K562 (cell line): ENCODE results near the gene CHCHD6. TPM values are rescaled to one million over a fixed set of nuclear protein-coding genes. Genes with fewer than 3 reads are reported as not detected.

Experiments used
- ATAC-seq: fragments of 200-7000 bp; cut with Tn5 transposase; 3 replicates; pipeline ENCODE4 v1.9.1; 2020; ENCODE audit warnings: moderate library complexity
- BruUV-seq: library from RNA; stranded (reverse); fragments of 400-500 nt; replicated peaks from 2 replicates; lab custom pipeline; 2021; lab: Mats Ljungman, UMichigan
- CTCF ChIA-PET: fragments of 300-600 bp; formaldehyde crosslinking; extraction: SDS; loops from one replicate; lab custom pipeline; 2021; ENCODE audit warnings: low intra/inter-chr PET ratio; lab: Yijun Ruan, JAX
- POLR2A ChIA-PET: fragments of 300-600, 350-650 bp; sonication (Branson Sonifier 250); formaldehyde crosslinking; extraction: SDS; loops from one replicate; lab custom pipeline; 2021; ENCODE audit warnings: antibody characterized with exemption, inconsistent platforms; lab: Yijun Ruan, JAX
- DNase-seq, 4 experiments: peaks; one replicate each; pipeline versions ENCODE4 v3.0.0 to v3.0.0-alpha.2; 2011 to 2018; ENCODE audit warnings: low spot score in 3 of 4, mixed read lengths in 3 of 4; ENCODE audit errors: extremely low read depth in 1 of 4
- FAIRE-seq: peaks from 2 replicates; lab custom pipeline; 2011; peaks lifted over from hg19 to GRCh38; lab: Jason Lieb, UNC
- H2AFZ ChIP-seq: 2 replicates; pipeline ENCODE4 v1.6.0; 2011; ENCODE audit warnings: low read depth, low read length, control low read depth, inconsistent platforms
- H3K27ac ChIP-seq: fragments of 200-600 bp; 3 replicates; pipeline ENCODE4 v1.8.0; 2011; ENCODE audit warnings: low read depth, mild to moderate bottlenecking, control low read depth, inconsistent platforms, low read length, moderate library complexity, mixed read lengths; ENCODE audit errors: extremely low read depth
- H3K27me3 ChIP-seq, 2 experiments: fragments of 300-600 bp in 1 of 2; 2 replicates in 1 of 2; 3 replicates in 1 of 2; pipeline versions ENCODE4 v1.6.0 to v1.8.0; 2011; ENCODE audit warnings: inconsistent platforms in 2 of 2, low read length in 2 of 2, mild to moderate bottlenecking in 1 of 2, mixed read lengths in 1 of 2, moderate library complexity in 1 of 2; ENCODE audit not compliant: control insufficient read depth in 2 of 2, insufficient read depth in 2 of 2
- H3K36me3 ChIP-seq: fragments of 300-600 bp; 3 replicates; pipeline ENCODE4 v1.8.0; 2011; ENCODE audit warnings: mild to moderate bottlenecking, low read length, inconsistent platforms; ENCODE audit not compliant: control insufficient read depth, insufficient read depth
- H3K4me1 ChIP-seq, 2 experiments: fragments of 200-600 bp in 1 of 2; replicated peaks in 1 of 2; 2 replicates in 1 of 2; 3 replicates in 1 of 2; pipeline versions ENCODE4 v1.5.1 to v1.8.0; 2011; ENCODE audit warnings: inconsistent platforms in 2 of 2, low read length in 2 of 2, mild to moderate bottlenecking in 1 of 2, mixed read lengths in 1 of 2, moderate library complexity in 1 of 2; ENCODE audit not compliant: control insufficient read depth in 2 of 2, insufficient read depth in 2 of 2
- H3K4me2 ChIP-seq: 2 replicates; pipeline ENCODE4 v1.6.1; 2011; ENCODE audit warnings: low read length, control low read depth, inconsistent platforms, mixed read lengths; ENCODE audit not compliant: insufficient read depth
- H3K4me3 ChIP-seq: fragments of 200-600 bp; sonication (generic), shearing (Covaris generic); 2 replicates; pipeline ENCODE4 v1.5.1; 2016; ENCODE audit warnings: control low read depth, inconsistent platforms
- H3K79me2 ChIP-seq: fragments of 200-600 bp; 3 replicates; pipeline ENCODE4 v1.8.0; 2011; ENCODE audit warnings: low read length, inconsistent platforms; ENCODE audit not compliant: control insufficient read depth, insufficient read depth
- H3K9ac ChIP-seq, 2 experiments: 2 replicates each; pipeline versions ENCODE4 v1.6.0 to v1.6.1; 2011; ENCODE audit warnings: low read depth in 2 of 2, low read length in 2 of 2, control low read depth in 1 of 2, inconsistent platforms in 1 of 2, mild to moderate bottlenecking in 1 of 2, mixed read lengths in 1 of 2; ENCODE audit not compliant: insufficient read depth in 1 of 2
- H3K9me1 ChIP-seq: one replicate; pipeline ENCODE4 v1.6.0; 2011; ENCODE audit warnings: inconsistent platforms, mild to moderate bottlenecking, low read length, moderate library complexity; ENCODE audit not compliant: control insufficient read depth, insufficient read depth
- H3K9me3 ChIP-seq: replicated peaks from 2 replicates; pipeline ENCODE4 v1.5.1; 2011; ENCODE audit warnings: low read depth, low read length, inconsistent platforms; ENCODE audit not compliant: control insufficient read depth, insufficient read depth
- H4K20me1 ChIP-seq: replicated peaks from 2 replicates; pipeline ENCODE4 v1.6.1; 2011; ENCODE audit warnings: low read length, inconsistent platforms, mixed read lengths; ENCODE audit not compliant: control insufficient read depth, insufficient read depth
- ASH1L ChIP-seq: fragments of 450-650 bp; IDR thresholded peaks from 2 replicates; pipeline ENCODE4 v1.6.1; 2018; ENCODE audit warnings: borderline replicate concordance, mild to moderate bottlenecking, low read depth; ENCODE audit not compliant: partially characterized antibody
- CHAMP1 ChIP-seq: fragments of 450-650 bp; IDR thresholded peaks from 2 replicates; pipeline ENCODE4 v1.6.1; 2016; ENCODE audit warnings: mild to moderate bottlenecking
- CXXC5 ChIP-seq: fragments of 250-450 bp; sonication (Bioruptor Pico); IDR thresholded peaks from 2 replicates; pipeline ENCODE4 v1.8.0; 2022; ENCODE audit warnings: inconsistent platforms, mild to moderate bottlenecking, moderate library complexity
- E2F8 ChIP-seq: fragments of 450-650 bp; IDR thresholded peaks from 2 replicates; pipeline ENCODE4 v1.7.1; 2018; ENCODE audit warnings: mild to moderate bottlenecking, low read depth; ENCODE audit not compliant: partially characterized antibody
- EHMT2 ChIP-seq: fragments of 450-650 bp; IDR thresholded peaks from 2 replicates; pipeline ENCODE4 v1.6.1; 2018; ENCODE audit warnings: antibody characterized with exemption
- EP400 ChIP-seq: fragments of 450-650 bp; IDR thresholded peaks from 2 replicates; pipeline ENCODE4 v1.6.1; 2017; ENCODE audit warnings: antibody characterized with exemption, mild to moderate bottlenecking, moderate library complexity
- HEY1 ChIP-seq: fragments of 250-450 bp; sonication (Bioruptor Pico); IDR thresholded peaks from 2 replicates; pipeline ENCODE4 v1.5.0; 2020; ENCODE audit warnings: mild to moderate bottlenecking, moderate library complexity, borderline replicate concordance
- HNRNPUL1 ChIP-seq: fragments of 200-400 bp; formaldehyde crosslinking; IDR thresholded peaks from 2 replicates; pipeline ENCODE4 v1.6.1; 2017; ENCODE audit warnings: low read length
- NUFIP1 ChIP-seq: fragments of 450-650 bp; IDR thresholded peaks from 2 replicates; pipeline ENCODE4 v1.6.1; 2018; ENCODE audit not compliant: partially characterized antibody
- POLR2AphosphoS5 ChIP-seq: IDR thresholded peaks from 2 replicates; pipeline ENCODE4 v1.6.1; 2011; ENCODE audit warnings: mild to moderate bottlenecking, low read depth, low read length, moderate library complexity; ENCODE audit not compliant: control insufficient read depth, insufficient read depth
- SMARCA4 ChIP-seq: fragments of 450-650 bp; IDR thresholded peaks from 2 replicates; pipeline ENCODE4 v1.6.1; 2016
- SREBF2 ChIP-seq: sonication (generic); formaldehyde crosslinking; IDR thresholded peaks from 2 replicates; pipeline ENCODE4 v1.4.0; 2020; ENCODE audit warnings: mild to moderate bottlenecking, missing genetic modification reagents
- THAP7 ChIP-seq: fragments of 250-450 bp; sonication (Bioruptor Pico); IDR thresholded peaks from 2 replicates; pipeline ENCODE4 v1.5.0; 2021
- U2AF2 ChIP-seq: fragments of 200-400 bp; formaldehyde crosslinking; optimal IDR thresholded peaks from 2 replicates; pipeline ENCODE3; 2017; ENCODE audit warnings: low read depth, mild to moderate bottlenecking, low read length
- ZFP1 ChIP-seq: fragments of 450-650 bp; formaldehyde crosslinking; IDR thresholded peaks from 2 replicates; pipeline ENCODE4 v1.4.0; 2020; ENCODE audit warnings: mild to moderate bottlenecking, mixed read lengths
- ZNF75A ChIP-seq: fragments of 450-650 bp; formaldehyde crosslinking; IDR thresholded peaks from 2 replicates; pipeline ENCODE4 v1.4.0; 2020; ENCODE audit warnings: mild to moderate bottlenecking
- ZNF778 ChIP-seq: fragments of 450-650 bp; formaldehyde crosslinking; IDR thresholded peaks from 2 replicates; pipeline ENCODE4 v1.4.0; 2020; ENCODE audit warnings: mild to moderate bottlenecking, moderate library complexity
- WGBS: fragments of 100-300 bp; shearing (Covaris generic); methylation state at CpG from one replicate; pipeline ENCODE4 v1.1.6; 2016; ENCODE audit warnings: low coverage, mixed read lengths; ENCODE audit not compliant: insufficient coverage; ENCODE audit errors: missing lambda C conversion rate; 5-methylcytosine and 5-hydroxymethylcytosine counted together
- in situ Hi-C: fragments of 300-500 bp; cut with MboI; formaldehyde crosslinking; loops from 4 replicates; pipeline ENCODE4 v1.15.0; 2018; ENCODE audit warnings: inconsistent platforms, mixed read lengths
- intact Hi-C: fragments of 100-400 bp; cut with micrococcal nuclease; formaldehyde crosslinking; loops from 2 replicates; pipeline ENCODE4 v1.14.2; 2022
- polyA plus RNA-seq, 8 experiments: library from polyadenylated mRNA; depleted of rRNA in 4 of 8; stranded (reverse) in 5 of 8; unstranded in 3 of 8; fragments of >200 nt; fragmentation: Nextera tagmentation in 2 of 8; fragmentation: Illumina TruSeq in 1 of 8; extraction: Ambion mirVana in 2 of 8; extraction: Trizol in 1 of 8; gene quantifications; 2 replicates each; pipeline versions ENCODE4 v1.2.1 to v1.2.3, GENCODE V29; 2011 to 2014; ENCODE audit warnings: inconsistent platforms in 1 of 8, missing spikeins in 1 of 8
- total RNA-seq, 7 experiments: library from RNA; depleted of rRNA in 6 of 7; stranded (reverse); fragments of >200 nt in 6 of 7; fragmentation: Illumina TruSeq in 2 of 7; extraction: Trizol in 2 of 7; gene quantifications; 2 replicates each; pipeline versions ENCODE4 v1.2.1 to v1.2.3, GENCODE V29; 2011 to 2021; ENCODE audit warnings: low replicate concordance in 1 of 7

The CHCHD6 gene
- total and polyA plus RNA-seq, 9 of the 15 experiments (the other 6 are each of a cell fraction or from before 2014, with no cell fraction given): 4.6 to 18.6 (median 10.9) TPM

- no peak for TF ChIP-seq EHMT2
- no peak for TF ChIP-seq ASH1L
- no peak for TF ChIP-seq ZFP1
- TF ChIP-seq CHAMP1: no peak
These were observed 148.5 kb downstream of the CHCHD6 start (continued) for GRCh38 chr3:126852511-126852910.

- 17% methylated on average over 1 of the region's 5 CpGs for WGBS
- no peaks in the 10 kb centered on the region for H3K9me3 ChIP-seq
- intact Hi-C loops: loop anchor here (5.0 kb wide), 2 partner anchors 102 to 128 kb away; partner anchors contain the start of gene PLXNA1
These were observed 150.6 kb downstream of the CHCHD6 start for GRCh38 chr3:126854666-126855065.

More at GRCh38 chr3:126854666-126855065, 150.6 kb downstream of the CHCHD6 start:
- H3K27me3 ChIP-seq: no peaks in the 10 kb centered on the region
- H3K4me2 ChIP-seq: no peak overlapping the region
- no peak overlapping the region for H3K27ac ChIP-seq
- ChIA-PET POLR2A (interaction anchor here (0.7 kb wide), 1 partner anchor 20 kb away, joined by 3 read pairs; no protein-coding TSS in a partner anchor), CTCF (no interaction called here)
- peaks cover 3% of the 10 kb centered on the region for H3K9me1 ChIP-seq
- BruUV-seq: no TSS peak
- ATAC-seq (no peak), DNase-seq (no peak), FAIRE-seq (no peak)
- no peaks in the 10 kb centered on the region for H3K36me3 ChIP-seq
- no peaks in the 10 kb centered on the region for H3K79me2 ChIP-seq
- no peak overlapping the region for H2AFZ ChIP-seq
- in situ Hi-C loops: no loop called here
- H4K20me1 ChIP-seq: no peaks in the 10 kb centered on the region
- no peak overlapping the region for H3K4me3 ChIP-seq
- no peak overlapping the region for H3K9ac ChIP-seq
- TF ChIP-seq ZNF75A: no peak
- TF ChIP-seq ZNF778 (CRISPR knock-in tag): no peak
- no peak for TF ChIP-seq E2F8
- TF ChIP-seq THAP7 (CRISPR knock-in tag): no peak
- no peak for TF ChIP-seq U2AF2
- TF ChIP-seq EP400: no peak
- TF ChIP-seq POLR2AphosphoS5: no peak
- TF ChIP-seq SREBF2 (CRISPR knock-in tag): no peak
- no peak for TF ChIP-seq HNRNPUL1
- no peak for TF ChIP-seq CXXC5 (CRISPR knock-in tag)
- no peak for TF ChIP-seq NUFIP1
- no peak for TF ChIP-seq HEY1 (CRISPR knock-in tag)
- TF ChIP-seq SMARCA4: no peak
- peaks cover 0 to 3% of the 10 kb centered on the region in 2 experiments; a peak in 3 of 5 replicates for H3K4me1 ChIP-seq
